IPS DF 6.9 (cell line): ENCODE data around the gene MAGI2.

Source experiments
- DNase-seq: peaks from one replicate; pipeline ENCODE4 v3.0.0-alpha.2; 2013; ENCODE audit warnings: low read depth, low spot score
- H3K27ac ChIP-seq: one replicate; pipeline ENCODE4 v1.5.1; 2013; ENCODE audit warnings: low read length, control low read depth
- H3K27me3 ChIP-seq: 2 replicates; pipeline ENCODE4 v1.6.1; 2013; ENCODE audit warnings: mild to moderate bottlenecking, low read length; ENCODE audit not compliant: control insufficient read depth, insufficient read depth
- H3K36me3 ChIP-seq: 2 replicates; pipeline ENCODE4 v1.6.1; 2013; ENCODE audit warnings: low read length; ENCODE audit not compliant: control insufficient read depth, insufficient read depth
- H3K4me1 ChIP-seq: 2 replicates; pipeline ENCODE4 v1.6.1; 2013; ENCODE audit warnings: low read length; ENCODE audit not compliant: control insufficient read depth, insufficient read depth
- H3K4me3 ChIP-seq: 2 replicates; pipeline ENCODE4 v1.5.1; 2013; ENCODE audit warnings: mild to moderate bottlenecking, low read length
- H3K9me3 ChIP-seq: 2 replicates; pipeline ENCODE4 v1.6.1; 2013; ENCODE audit warnings: low read length, inconsistent platforms; ENCODE audit not compliant: control insufficient read depth, insufficient read depth
- WGBS: extraction: QIAGEN DNeasy Blood & Tissue Kit; methylation state at CpG from one replicate; pipeline ENCODE4 v1.1.7; 2013; ENCODE audit warnings: mixed read lengths, missing lambda C conversion rate; ENCODE audit not compliant: insufficient read length, insufficient coverage; 5-methylcytosine and 5-hydroxymethylcytosine counted together

Gene MAGI2

GRCh38 chr7:78649976-78650375 lies 803.5 kb downstream of the MAGI2 start:
- WGBS, result no CpG with 5 or more reads among the region's 3 CpGs
- DNase-seq, result no peak
- no peak overlapping the region for H3K4me3 ChIP-seq
- no peaks in the 10 kb centered on the region for H3K4me1 ChIP-seq
- H3K36me3 ChIP-seq, result no peaks in the 10 kb centered on the region
- H3K9me3 ChIP-seq, result no peaks in the 10 kb centered on the region
- H3K27me3 ChIP-seq, result no peaks in the 10 kb centered on the region
- H3K27ac ChIP-seq, result no peak overlapping the region

DNA sequence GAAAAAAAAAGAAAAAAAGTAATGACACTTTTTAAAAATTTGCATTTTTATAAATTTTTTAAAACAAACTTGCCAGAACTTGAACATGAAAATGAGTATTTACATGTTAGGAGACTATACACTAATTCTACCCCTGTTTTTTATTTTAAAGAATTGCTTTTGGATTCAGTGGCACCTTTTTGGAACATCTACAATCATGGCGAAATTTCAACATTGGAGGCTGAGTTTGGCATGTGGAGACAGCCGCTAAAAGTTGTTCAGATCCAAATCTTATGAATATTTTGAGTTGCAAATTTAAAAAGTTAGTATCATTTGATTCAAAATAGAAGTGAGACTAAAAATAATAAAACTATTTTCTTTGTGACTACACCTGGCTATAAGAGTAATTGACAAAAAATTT lies 804.2 kb downstream of the MAGI2 start:
- no peaks in the 10 kb centered on the region for H3K36me3 ChIP-seq
- no peaks in the 10 kb centered on the region for H3K4me1 ChIP-seq
- DNase-seq, result no peak
- H3K27me3 ChIP-seq, result no peaks in the 10 kb centered on the region
- H3K9me3 ChIP-seq, result no peaks in the 10 kb centered on the region
- WGBS, result no CpG with 5 or more reads among the region's 2 CpGs
- H3K27ac ChIP-seq, result no peak overlapping the region
- H3K4me3 ChIP-seq, result no peak overlapping the region

- no peak for DNase-seq
- Histone ChIP-seq H3K27me3 (no peaks in the 10 kb centered on the region), H3K4me1 (no peaks in the 10 kb centered on the region), H3K9me3 (no peaks in the 10 kb centered on the region), H3K27ac (no peak overlapping the region), H3K36me3 (no peaks in the 10 kb centered on the region), H3K4me3 (no peak overlapping the region)
Observed at GRCh38 chr7:78642751-78643150, 810.7 kb downstream of the MAGI2 start.

GRCh38 chr7:78638364-78638763 lies 815.1 kb downstream of the MAGI2 start:
- DNase-seq, result no peak
- no peak overlapping the region for H3K27ac ChIP-seq
- no peaks in the 10 kb centered on the region; the same call in 1 of the 2 replicates for H3K4me1 ChIP-seq
- H3K36me3 ChIP-seq, result no peaks in the 10 kb centered on the region
- no peaks in the 10 kb centered on the region for H3K27me3 ChIP-seq
- no peaks in the 10 kb centered on the region for H3K9me3 ChIP-seq
- no peak overlapping the region for H3K4me3 ChIP-seq

- no CpG with 5 or more reads among the region's 6 CpGs for WGBS
- Histone ChIP-seq H3K27me3 (no peaks in the 10 kb centered on the region), H3K4me3 (no peak overlapping the region), H3K27ac (no peak overlapping the region), H3K4me1 (no peaks in the 10 kb centered on the region; the same call in 1 of the 2 replicates), H3K9me3 (no peaks in the 10 kb centered on the region), H3K36me3 (no peaks in the 10 kb centered on the region)
- no peak for DNase-seq
Observed at GRCh38 chr7:78636727-78637126, 816.7 kb downstream of the MAGI2 start.

DNA sequence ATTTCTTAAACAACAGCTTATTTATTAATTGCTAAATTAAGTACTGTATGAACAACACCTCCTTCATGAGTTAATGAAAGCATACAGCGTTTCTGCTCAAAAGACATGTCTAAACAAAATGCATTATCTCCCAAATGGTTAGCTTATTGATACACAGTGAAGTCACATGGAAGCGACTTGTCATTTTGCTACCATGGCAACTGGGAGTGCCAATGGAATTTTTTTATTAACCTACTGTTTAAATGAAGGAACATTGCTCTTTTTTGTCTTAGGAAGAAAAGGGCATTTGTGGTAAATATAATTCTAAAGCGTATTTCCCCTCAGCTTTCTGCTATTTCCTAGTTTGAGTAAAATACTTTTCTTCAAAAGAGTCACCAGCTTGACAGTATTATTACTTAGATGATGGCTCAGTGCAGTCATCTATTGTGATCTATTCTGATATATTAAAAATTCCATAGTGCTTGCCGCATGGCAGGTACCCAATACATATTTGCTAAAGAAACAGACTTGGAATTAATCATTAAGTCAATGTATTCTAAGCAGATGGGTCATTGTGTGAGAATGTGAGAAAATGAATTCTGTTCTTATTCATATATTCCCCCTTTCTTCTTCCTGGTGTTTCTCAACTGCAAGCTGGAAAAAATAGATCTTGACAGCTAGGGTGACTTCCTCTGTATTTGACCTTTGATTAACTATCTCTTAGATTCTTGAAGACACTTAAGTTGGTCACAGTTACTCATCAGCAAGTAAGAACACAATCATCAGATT lies 818.3 kb downstream of the MAGI2 start:
- H3K4me3 ChIP-seq, result no peak overlapping the region
- WGBS, result no CpG with 5 or more reads among the region's 4 CpGs
- H3K4me1 ChIP-seq, result no peaks in the 10 kb centered on the region; the same call in 1 of the 2 replicates
- H3K9me3 ChIP-seq, result no peaks in the 10 kb centered on the region
- no peak for DNase-seq
- H3K36me3 ChIP-seq, result no peaks in the 10 kb centered on the region
- no peak overlapping the region for H3K27ac ChIP-seq
- H3K27me3 ChIP-seq, result no peaks in the 10 kb centered on the region

GRCh38 chr7:78634093-78634492 lies 819.4 kb downstream of the MAGI2 start:
- Histone ChIP-seq H3K4me3 (no peak overlapping the region), H3K27ac (no peak overlapping the region), H3K27me3 (no peaks in the 10 kb centered on the region), H3K9me3 (no peaks in the 10 kb centered on the region), H3K4me1 (no peaks in the 10 kb centered on the region; the same call in 1 of the 2 replicates), H3K36me3 (no peaks in the 10 kb centered on the region)
- no CpG with 5 or more reads among the region's 1 CpG for WGBS
- DNase-seq, result no peak

DNA sequence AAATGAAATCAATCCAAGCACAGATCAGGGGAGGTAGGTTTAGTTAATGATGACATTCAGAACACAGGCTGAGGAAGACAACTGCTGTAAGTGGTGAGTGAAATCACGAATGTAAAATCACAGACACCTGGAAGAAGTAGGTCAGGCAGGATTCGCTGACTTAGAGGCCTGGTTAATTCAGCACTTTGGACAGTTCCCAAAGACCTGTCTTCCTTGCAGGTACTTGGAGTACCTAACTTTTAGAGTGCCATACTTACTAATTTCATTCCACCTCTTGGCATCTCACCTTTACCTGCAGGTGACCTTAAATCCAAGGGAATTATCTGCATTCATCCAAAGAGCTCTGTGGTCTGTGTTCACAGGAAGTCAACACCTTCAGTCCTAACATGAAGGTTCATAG lies 832.5 kb downstream of the MAGI2 start:
- DNase-seq, result peak; percentile 55
- no peaks in the 10 kb centered on the region for H3K36me3 ChIP-seq
- no peaks in the 10 kb centered on the region for H3K4me1 ChIP-seq
- H3K9me3 ChIP-seq, result no peaks in the 10 kb centered on the region
- no peaks in the 10 kb centered on the region for H3K27me3 ChIP-seq
- WGBS, result no CpG with 5 or more reads among the region's 2 CpGs
- H3K4me3 ChIP-seq, result no peak overlapping the region
- no peak overlapping the region for H3K27ac ChIP-seq

DNA sequence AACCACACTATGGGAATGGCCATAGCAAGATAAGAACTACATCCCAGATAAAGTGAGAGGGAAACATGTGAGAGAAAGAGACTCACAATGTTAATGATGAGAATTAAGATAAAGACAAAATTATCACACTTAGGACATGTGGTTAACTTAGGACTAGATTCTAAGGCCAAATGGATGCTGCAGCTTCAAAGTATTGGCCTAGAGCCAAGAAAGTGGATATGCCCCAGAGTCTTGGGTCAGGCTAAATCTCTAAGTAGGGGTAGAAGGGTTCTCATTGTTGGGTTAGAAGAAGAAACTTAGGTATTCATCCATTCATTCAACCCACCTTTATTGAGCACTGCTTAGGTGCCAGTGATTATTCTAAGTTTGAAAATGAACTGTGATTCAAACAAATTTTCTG lies 836.9 kb downstream of the MAGI2 start:
- no peak for DNase-seq
- Histone ChIP-seq H3K9me3 (no peaks in the 10 kb centered on the region), H3K27me3 (no peaks in the 10 kb centered on the region), H3K4me1 (no peaks in the 10 kb centered on the region), H3K4me3 (no peak overlapping the region), H3K36me3 (no peaks in the 10 kb centered on the region), H3K27ac (no peak overlapping the region)

DNA sequence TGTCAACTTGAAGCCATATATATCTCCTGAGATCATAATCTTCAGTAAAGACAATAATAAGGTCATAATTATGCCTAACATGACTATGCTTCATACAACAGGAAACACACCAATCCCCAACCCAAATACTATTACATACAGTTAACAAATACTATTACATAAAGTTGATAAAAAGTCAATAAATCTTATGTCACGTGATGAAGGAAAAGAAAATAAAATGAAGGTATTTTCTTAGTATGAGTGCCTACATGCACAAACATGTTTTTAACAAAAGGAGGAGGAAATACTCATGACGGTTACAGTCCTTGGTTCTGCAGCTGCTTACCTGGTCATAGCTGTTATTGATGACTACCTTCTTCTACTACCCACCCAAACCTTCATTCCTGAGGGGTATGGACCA lies 844.2 kb downstream of the MAGI2 start:
- H3K27ac ChIP-seq, result no peak overlapping the region
- no peaks in the 10 kb centered on the region for H3K9me3 ChIP-seq
- no CpG with 5 or more reads among the region's 2 CpGs for WGBS
- H3K4me1 ChIP-seq, result no peaks in the 10 kb centered on the region
- no peaks in the 10 kb centered on the region for H3K36me3 ChIP-seq
- DNase-seq, result no peak
- no peaks in the 10 kb centered on the region for H3K27me3 ChIP-seq
- no peak overlapping the region for H3K4me3 ChIP-seq

DNA sequence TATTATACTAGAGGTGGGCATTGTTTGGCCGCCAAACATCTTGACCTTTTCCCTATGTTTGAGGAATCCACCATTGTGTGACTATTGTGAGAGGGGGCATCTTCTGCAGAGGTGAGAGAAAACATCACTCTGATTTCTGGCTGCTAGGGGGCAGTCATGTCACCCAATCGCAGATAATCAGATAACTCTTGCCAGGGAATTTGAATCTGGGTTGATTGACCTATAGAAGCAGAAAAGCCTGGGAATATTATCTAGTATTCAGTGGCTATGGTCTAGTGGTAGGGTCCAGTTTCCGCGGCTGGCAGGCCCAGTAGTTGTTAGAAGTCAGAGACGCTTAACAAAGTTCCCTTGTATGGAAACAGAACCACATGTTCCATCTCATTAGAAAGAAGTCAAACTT lies 846.4 kb downstream of the MAGI2 start:
- no CpG with 5 or more reads among the region's 5 CpGs for WGBS
- Histone ChIP-seq H3K4me3 (no peak overlapping the region), H3K27me3 (no peaks in the 10 kb centered on the region), H3K9me3 (no peaks in the 10 kb centered on the region), H3K4me1 (no peaks in the 10 kb centered on the region), H3K27ac (no peak overlapping the region), H3K36me3 (no peaks in the 10 kb centered on the region)
- DNase-seq, result peak; percentile 35
